ENCODE data around the gene CUTC. TPM values are rescaled to one million over a fixed set of nuclear protein-coding genes. Genes with fewer than 3 reads are reported as not detected.
A peak's percentile ranks its signal among the peaks of the same experiment; 100 is the strongest.

Gene CUTC
- total and polyA plus RNA-seq, 3 experiments from 2014 or later: 26.7 to 49.9 (median 27.5) TPM

DNA sequence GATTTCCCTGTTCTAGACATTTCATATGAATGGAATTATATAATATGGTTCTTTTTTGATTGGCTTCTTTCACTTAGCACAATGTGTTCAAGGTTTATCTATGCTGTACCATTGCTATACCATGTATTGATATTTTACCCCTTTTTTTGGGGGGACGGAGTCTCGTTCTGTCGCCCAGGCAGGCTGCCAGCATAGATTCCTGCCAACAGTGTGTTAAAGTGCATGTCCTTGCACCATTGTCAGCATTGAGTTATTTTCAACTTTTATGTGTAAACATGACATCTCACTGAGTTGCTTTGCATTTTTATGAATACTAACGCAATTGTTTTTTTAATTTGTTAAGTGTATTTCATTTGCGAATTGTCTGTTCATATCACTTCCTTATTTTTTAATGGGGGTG, 55.3 kb downstream of the CUTC start:
- Mint-ChIP-seq H3K4me3 (no peak overlapping the region), H3K27me3 (peaks cover 4 to 6% of the 10 kb centered on the region in 2 donors), H3K27ac (no peak overlapping the region), H3K4me1 (no peaks in the 10 kb centered on the region), H3K9me3 (no peaks in the 10 kb centered on the region), H3K36me3 (peaks cover 3 to 12% (median 4%) of the 10 kb centered on the region in 3 donors)
- H3K4me3 ChIP-seq (ENCODE audit: low read length): no peak overlapping the region
- no peak overlapping the region for H3K27ac ChIP-seq (ENCODE audit: low read depth, low read length)
- ChIA-PET POLR2A (no interaction called here), CTCF (no interaction called here)
- H3K27me3 ChIP-seq (ENCODE audit: insufficient read depth, low read length, poor library complexity, severe bottlenecking): no peaks in the 10 kb centered on the region
- no peak for DNase-seq
- no peaks in the 10 kb centered on the region for H3K36me3 ChIP-seq (ENCODE audit: insufficient read depth, low read length)
- H3K9me3 ChIP-seq (ENCODE audit: low read length): no peaks in the 10 kb centered on the region
- no peaks in the 10 kb centered on the region for H3K4me1 ChIP-seq (ENCODE audit: insufficient read depth, low read length)

GRCh38 chr10:99787782-99788445, 55.9 kb downstream of the CUTC start:
- Mint-ChIP-seq H3K9me3 (no peaks in the 10 kb centered on the region), H3K36me3 (peaks cover 3 to 12% (median 4%) of the 10 kb centered on the region in 3 donors), H3K27ac (no peak overlapping the region), H3K27me3 (peaks cover 0 to 6% of the 10 kb centered on the region in 2 donors), H3K4me1 (no peaks in the 10 kb centered on the region), H3K4me3 (no peak overlapping the region)
- H3K27me3 ChIP-seq (ENCODE audit: insufficient read depth, low read length, poor library complexity, severe bottlenecking): no peaks in the 10 kb centered on the region
- no peak overlapping the region for H3K27ac ChIP-seq (ENCODE audit: low read depth, low read length)
- ChIA-PET POLR2A (interaction anchor here (0.6 kb wide), 1 partner anchor 220 kb away, joined by 3 read pairs; no protein-coding TSS in a partner anchor), CTCF (no interaction called here)
- no peak overlapping the region for H3K4me3 ChIP-seq (ENCODE audit: low read length)
- H3K36me3 ChIP-seq (ENCODE audit: insufficient read depth, low read length): no peaks in the 10 kb centered on the region
- H3K4me1 ChIP-seq (ENCODE audit: insufficient read depth, low read length): no peaks in the 10 kb centered on the region
- DNase-seq: no peak
- no peaks in the 10 kb centered on the region for H3K9me3 ChIP-seq (ENCODE audit: low read length)

DNA sequence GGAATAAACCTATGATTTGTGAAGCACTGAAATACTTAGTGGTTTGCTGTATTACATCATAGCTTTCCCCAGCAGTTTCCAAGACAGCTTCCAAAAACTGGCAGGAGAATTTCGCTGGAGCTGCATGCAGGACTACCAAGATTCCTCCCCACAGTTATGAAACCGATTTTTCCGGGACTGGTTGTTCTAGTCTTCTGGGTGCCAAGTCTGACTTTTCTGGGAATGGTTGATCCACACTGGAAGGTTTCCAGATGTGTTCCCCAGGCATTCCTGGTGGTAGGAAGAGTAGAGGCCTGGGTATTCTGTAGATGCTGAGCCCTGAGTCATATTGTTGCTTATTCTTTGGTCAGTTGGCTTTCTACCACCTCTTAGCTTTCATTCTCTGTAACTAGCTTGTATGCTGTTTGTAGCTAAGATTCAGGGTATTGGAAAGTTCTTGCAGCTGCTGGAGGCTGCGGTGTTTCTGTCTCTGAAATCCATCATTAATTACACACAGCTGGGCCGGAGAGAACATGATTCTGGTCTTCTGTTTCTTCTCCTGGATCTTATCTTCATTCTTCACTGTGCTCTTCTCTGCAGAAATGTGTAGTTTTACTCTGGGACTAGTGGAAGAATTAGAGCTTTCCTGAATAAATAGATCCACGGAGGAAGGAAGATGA, 56.7 kb downstream of the CUTC start:
- Mint-ChIP-seq H3K4me1 (no peaks in the 10 kb centered on the region), H3K27me3 (peaks cover 0 to 6% of the 10 kb centered on the region in 2 donors), H3K36me3 (peaks cover 4 to 16% (median 9%) of the 10 kb centered on the region in 3 donors), H3K27ac (no peak overlapping the region), H3K9me3 (no peaks in the 10 kb centered on the region), H3K4me3 (no peak overlapping the region)
- no peak for DNase-seq
- H3K27me3 ChIP-seq (ENCODE audit: insufficient read depth, low read length, poor library complexity, severe bottlenecking): no peaks in the 10 kb centered on the region
- no peak overlapping the region for H3K27ac ChIP-seq (ENCODE audit: low read depth, low read length)
- H3K4me3 ChIP-seq (ENCODE audit: low read length): no peak overlapping the region
- no peaks in the 10 kb centered on the region for H3K9me3 ChIP-seq (ENCODE audit: low read length)
- H3K4me1 ChIP-seq (ENCODE audit: insufficient read depth, low read length): no peaks in the 10 kb centered on the region
- ChIA-PET CTCF (no interaction called here), POLR2A (no interaction called here)
- no peaks in the 10 kb centered on the region for H3K36me3 ChIP-seq (ENCODE audit: insufficient read depth, low read length)

GRCh38 chr10:99791831-99792230, 59.8 kb downstream of the CUTC start:
- Mint-ChIP-seq H3K27ac (peak overlapping the region in 1 of 8 donors; percentile 4), H3K4me3 (no peak overlapping the region), H3K4me1 (no peaks in the 10 kb centered on the region), H3K36me3 (peaks cover 4 to 16% (median 9%) of the 10 kb centered on the region in 3 donors), H3K27me3 (no peaks in the 10 kb centered on the region), H3K9me3 (no peaks in the 10 kb centered on the region)
- H3K4me3 ChIP-seq (ENCODE audit: low read length): no peak overlapping the region
- CTCF ChIA-PET: no interaction called here
- H3K27ac ChIP-seq (ENCODE audit: low read depth, low read length): no peak overlapping the region
- no peaks in the 10 kb centered on the region for H3K36me3 ChIP-seq (ENCODE audit: insufficient read depth, low read length)
- DNase-seq: no peak
- no peaks in the 10 kb centered on the region for H3K27me3 ChIP-seq (ENCODE audit: insufficient read depth, low read length, poor library complexity, severe bottlenecking)
- no peaks in the 10 kb centered on the region for H3K4me1 ChIP-seq (ENCODE audit: insufficient read depth, low read length)
- H3K9me3 ChIP-seq (ENCODE audit: low read length): no peaks in the 10 kb centered on the region
- POLR2A ChIA-PET: no interaction called here

DNA sequence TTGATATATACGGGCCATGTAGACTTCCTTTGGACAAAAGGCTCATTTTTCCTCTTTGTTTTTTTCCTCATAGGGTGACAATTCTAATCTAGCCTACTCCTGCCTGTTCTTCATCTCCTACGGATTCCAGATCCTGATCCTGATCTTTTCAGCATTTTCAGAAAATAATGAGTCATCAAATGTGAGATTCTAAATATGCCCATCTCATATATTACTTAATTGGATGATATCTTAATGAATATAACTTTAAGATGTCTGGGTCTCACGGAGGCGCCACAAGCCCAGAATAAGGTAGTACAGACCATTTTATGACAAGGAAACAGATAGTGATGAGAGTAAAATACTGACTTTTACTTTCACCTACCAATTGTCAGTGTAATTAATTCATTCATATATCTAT, 61.8 kb downstream of the CUTC start:
- Mint-ChIP-seq H3K9me3 (no peaks in the 10 kb centered on the region), H3K36me3 (peaks cover 0 to 15% (median 8%) of the 10 kb centered on the region in 3 donors), H3K4me3 (no peak overlapping the region), H3K27me3 (no peaks in the 10 kb centered on the region), H3K27ac (no peak overlapping the region), H3K4me1 (no peaks in the 10 kb centered on the region)
- CTCF ChIA-PET: no interaction called here
- Histone ChIP-seq H3K4me1 (ENCODE audit: insufficient read depth, low read length) (no peaks in the 10 kb centered on the region), H3K36me3 (ENCODE audit: insufficient read depth, low read length) (no peaks in the 10 kb centered on the region), H3K9me3 (ENCODE audit: low read length) (no peaks in the 10 kb centered on the region), H3K27ac (ENCODE audit: low read depth, low read length) (no peak overlapping the region), H3K4me3 (ENCODE audit: low read length) (no peak overlapping the region), H3K27me3 (ENCODE audit: insufficient read depth, low read length, poor library complexity, severe bottlenecking) (no peaks in the 10 kb centered on the region)
- POLR2A ChIA-PET: no interaction called here
- no peak for DNase-seq

DNA sequence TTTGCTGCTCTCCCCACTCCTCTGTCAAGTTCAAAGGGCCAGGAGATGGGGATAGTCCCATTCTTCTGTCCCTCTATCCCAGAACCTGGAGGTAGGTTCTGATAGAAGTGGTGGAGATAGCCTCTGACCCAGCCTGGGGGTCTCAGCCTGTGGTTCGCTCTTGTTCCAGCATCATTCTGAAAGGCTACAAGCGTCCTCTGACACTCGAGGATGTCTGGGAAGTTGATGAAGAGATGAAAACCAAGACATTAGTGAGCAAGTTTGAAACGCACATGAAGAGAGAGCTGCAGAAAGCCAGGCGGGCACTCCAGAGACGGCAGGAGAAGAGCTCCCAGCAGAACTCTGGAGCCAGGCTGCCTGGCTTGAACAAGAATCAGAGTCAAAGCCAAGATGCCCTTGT, 64.9 kb downstream of the CUTC start:
- no peak overlapping the region for H3K4me3 Mint-ChIP-seq
- peaks cover 0 to 13% (median 8%) of the 10 kb centered on the region in 3 donors for H3K36me3 Mint-ChIP-seq
- Histone ChIP-seq H3K27me3 (ENCODE audit: insufficient read depth, low read length, poor library complexity, severe bottlenecking) (no peaks in the 10 kb centered on the region), H3K36me3 (ENCODE audit: insufficient read depth, low read length) (no peaks in the 10 kb centered on the region), H3K27ac (ENCODE audit: low read depth, low read length) (no peak overlapping the region), H3K4me1 (ENCODE audit: insufficient read depth, low read length) (no peaks in the 10 kb centered on the region), H3K9me3 (ENCODE audit: low read length) (no peaks in the 10 kb centered on the region), H3K4me3 (ENCODE audit: low read length) (no peak overlapping the region)
- H3K27ac Mint-ChIP-seq: no peak overlapping the region
- POLR2A ChIA-PET: no interaction called here
- H3K9me3 Mint-ChIP-seq: no peaks in the 10 kb centered on the region
- no peak for DNase-seq
- no peaks in the 10 kb centered on the region for H3K4me1 Mint-ChIP-seq
- H3K27me3 Mint-ChIP-seq: no peaks in the 10 kb centered on the region
- CTCF ChIA-PET: no interaction called here

DNA sequence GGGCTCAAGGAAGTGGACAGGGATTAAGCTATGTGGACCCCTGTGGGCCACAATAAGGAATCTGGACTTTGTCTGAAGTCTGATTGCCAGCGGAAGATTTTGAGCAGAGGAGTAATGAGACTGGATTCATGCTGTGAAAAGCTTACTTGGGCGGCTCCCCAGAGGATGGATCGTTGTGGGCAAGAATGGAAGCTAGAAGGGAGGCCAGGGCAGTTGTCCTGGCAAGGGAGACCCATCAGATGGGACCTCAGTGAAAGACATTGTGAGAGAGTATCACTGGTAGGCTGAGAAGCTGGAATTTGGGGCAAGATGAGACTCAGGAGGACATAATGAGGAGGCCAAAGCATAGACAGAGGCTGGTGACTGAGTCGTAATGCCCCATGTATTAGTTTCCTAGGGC, 66.0 kb downstream of the CUTC start:
- Histone ChIP-seq H3K9me3 (ENCODE audit: low read length) (no peaks in the 10 kb centered on the region), H3K4me3 (ENCODE audit: low read length) (no peak overlapping the region), H3K36me3 (ENCODE audit: insufficient read depth, low read length) (no peaks in the 10 kb centered on the region), H3K27ac (ENCODE audit: low read depth, low read length) (no peak overlapping the region), H3K27me3 (ENCODE audit: insufficient read depth, low read length, poor library complexity, severe bottlenecking) (no peaks in the 10 kb centered on the region), H3K4me1 (ENCODE audit: insufficient read depth, low read length) (no peaks in the 10 kb centered on the region)
- CTCF ChIA-PET: no interaction called here
- Mint-ChIP-seq H3K27ac (no peak overlapping the region), H3K27me3 (no peaks in the 10 kb centered on the region), H3K4me1 (no peaks in the 10 kb centered on the region), H3K36me3 (peaks cover 0 to 11% (median 8%) of the 10 kb centered on the region in 3 donors), H3K4me3 (no peak overlapping the region), H3K9me3 (no peaks in the 10 kb centered on the region)
- DNase-seq: no peak
- POLR2A ChIA-PET: no interaction called here

DNA sequence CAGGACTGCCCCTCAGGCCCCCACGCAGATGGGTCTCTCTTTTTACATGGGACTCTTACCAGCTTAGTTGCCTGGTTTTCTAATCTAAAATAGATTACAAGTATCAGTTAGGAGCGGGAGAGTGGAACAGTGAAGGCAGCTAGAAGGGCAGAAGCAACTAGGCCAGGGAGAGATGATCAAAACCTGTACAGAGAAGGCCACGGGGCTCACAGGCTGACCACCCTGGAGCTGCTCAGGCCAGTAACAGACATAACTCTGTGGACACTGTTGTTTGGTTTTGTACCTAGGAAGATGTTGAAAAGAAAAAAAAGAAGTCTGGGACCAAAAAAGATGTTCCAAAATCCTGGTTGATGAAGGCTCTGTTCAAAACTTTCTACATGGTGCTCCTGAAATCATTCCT, 66.9 kb downstream of the CUTC start:
- no peak overlapping the region for H3K27ac ChIP-seq (ENCODE audit: low read depth, low read length)
- no peak overlapping the region for H3K4me3 ChIP-seq (ENCODE audit: low read length)
- peaks cover 0 to 7% (median 1%) of the 10 kb centered on the region in 3 donors for H3K36me3 Mint-ChIP-seq

More for the DNA sequence above, 66.9 kb downstream of the CUTC start:
- DNase-seq: no peak
- no peaks in the 10 kb centered on the region for H3K9me3 Mint-ChIP-seq
- POLR2A ChIA-PET: no interaction called here
- Histone ChIP-seq H3K9me3 (ENCODE audit: low read length) (no peaks in the 10 kb centered on the region), H3K27me3 (ENCODE audit: insufficient read depth, low read length, poor library complexity, severe bottlenecking) (no peaks in the 10 kb centered on the region), H3K4me1 (ENCODE audit: insufficient read depth, low read length) (no peaks in the 10 kb centered on the region), H3K36me3 (ENCODE audit: insufficient read depth, low read length) (no peaks in the 10 kb centered on the region)
- no peaks in the 10 kb centered on the region for H3K4me1 Mint-ChIP-seq
- H3K4me3 Mint-ChIP-seq: no peak overlapping the region
- CTCF ChIA-PET: no interaction called here
- H3K27me3 Mint-ChIP-seq: no peaks in the 10 kb centered on the region
- no peak overlapping the region for H3K27ac Mint-ChIP-seq
